ENCODE data around the gene ZNF112.
A peak's percentile ranks its signal among the peaks of the same experiment; 100 is the strongest.

GRCh38 chr19:44401139-44402115, 44.9 kb upstream of the ZNF112 start, which contains the start of gene ZNF285:
- no peak for TF ChIP-seq EP300 (IDR thresholded peaks at IDR 0.05)
- no peak for TF ChIP-seq CTCF (IDR thresholded peaks at IDR 0.05)
- TF ChIP-seq PHF8 (IDR thresholded peaks at IDR 0.05; ENCODE audit: borderline replicate concordance, low read depth), result peak; percentile 76
- peak; percentile 49 for TF ChIP-seq POLR2A (IDR thresholded peaks at IDR 0.05; ENCODE audit: low read length)
- no peak for TF ChIP-seq USF2 (IDR thresholded peaks at IDR 0.05)
- no peak for TF ChIP-seq MYC (IDR thresholded peaks at IDR 0.05; ENCODE audit: borderline replicate concordance, low read length)
- no peak for TF ChIP-seq CHD4 (IDR thresholded peaks at IDR 0.05; ENCODE audit: borderline replicate concordance)
- no peak for TF ChIP-seq CBX2 (IDR thresholded peaks at IDR 0.05; ENCODE audit: borderline replicate concordance, low read depth)
- no peak for TF ChIP-seq CBX8 (IDR thresholded peaks at IDR 0.05)
- peak; percentile 87 for TF ChIP-seq MAX (IDR thresholded peaks at IDR 0.05)
- no peak for TF ChIP-seq CEBPB (IDR thresholded peaks at IDR 0.05)
- TF ChIP-seq RFX5 (IDR thresholded peaks at IDR 0.05), result no peak
- peak in 1 of 2 experiments; percentile 52; a peak in 2 of 5 replicates for TF ChIP-seq JUN (IDR thresholded peaks at IDR 0.05)
- TF ChIP-seq MAZ (IDR thresholded peaks at IDR 0.05; ENCODE audit: borderline replicate concordance, low read depth, low read length), result no peak

Measured in A549 (cell line).